GM23248 (cell line): ENCODE results near the gene LRP6.

Source experiments
- EZH2 ChIP-seq: fragments of 200-600 bp; sonication (generic); IDR thresholded peaks from 2 replicates; pipeline ENCODE4 v1.6.1; 2018; ENCODE audit warnings: antibody characterized with exemption, mild to moderate bottlenecking; ENCODE audit not compliant: insufficient read depth, poor library complexity, severe bottlenecking
- EZH2phosphoT487 ChIP-seq: fragments of 200-600 bp; sonication (generic); IDR thresholded peaks from 2 replicates; pipeline ENCODE4 v1.6.1; 2018; ENCODE audit warnings: antibody characterized with exemption, moderate library complexity, mild to moderate bottlenecking, low read depth; ENCODE audit not compliant: insufficient read depth

DNA sequence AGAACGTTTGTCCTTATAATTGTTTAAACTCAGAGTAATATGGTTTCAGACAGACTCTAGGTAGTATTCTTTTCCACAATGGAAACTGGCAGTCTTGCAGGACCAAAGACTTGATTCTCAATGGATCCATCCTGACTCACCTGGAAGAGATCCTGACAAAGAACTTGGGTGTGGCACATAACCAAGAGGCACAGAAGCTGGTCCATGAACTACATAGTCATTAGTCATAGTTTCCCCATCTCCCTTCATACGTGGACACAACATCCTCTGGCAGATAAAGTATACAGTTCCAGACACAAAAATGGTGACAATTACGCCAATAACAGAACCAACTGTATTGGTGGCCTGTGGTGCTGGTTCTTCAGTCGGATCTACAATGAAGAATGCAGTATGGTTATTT lies 140.3 kb downstream of the LRP6 start:
- no peak for TF ChIP-seq EZH2phosphoT487
- no peak for TF ChIP-seq EZH2
